HCT116 (cell line): Measurements from ENCODE around the gene DLL1. TPM values are rescaled to one million over a fixed set of nuclear protein-coding genes. Genes with fewer than 3 reads are reported as not detected.

ENCODE experiments used
- ATAC-seq: fragments of 200-7000 bp; cut with Tn5 transposase; 2 replicates; pipeline ENCODE4 v1.9.1; 2020; ENCODE audit warnings: mild to moderate bottlenecking, moderate library complexity
- BruUV-seq: library from RNA; stranded (reverse); fragments of 400-500 nt; replicated peaks from 2 replicates; lab custom pipeline; 2021; lab: Mats Ljungman, UMichigan
- CTCF ChIA-PET: fragments of 300-600 bp; sonication (Branson Sonifier 250); formaldehyde crosslinking; loops from one replicate; lab custom pipeline; 2021; ENCODE audit warnings: antibody characterized with exemption; lab: Charles Lee
- POLR2A ChIA-PET: fragments of 300-600, 350-600 bp; sonication (Branson Sonifier 250); formaldehyde crosslinking; loops from one replicate; lab custom pipeline; 2021; ENCODE audit warnings: antibody characterized with exemption; lab: Charles Lee
- RAD21 ChIA-PET, 2 experiments: fragments of 300-600 bp; sonication (Branson Sonifier 250); formaldehyde crosslinking; loops; one replicate each; lab custom pipeline; 2023; ENCODE audit warnings: low total read pairs in 2 of 2; ENCODE audit not compliant: uncharacterized antibody in 2 of 2, unreplicated experiment in 2 of 2, low non-redundant PET in 1 of 2; lab: Charles Lee
- DNase-seq: peaks from one replicate; pipeline ENCODE4 v3.0.0-alpha.2; 2010; ENCODE audit warnings: low read depth, low spot score
- H2AFZ ChIP-seq: fragments of 200-600 bp; shearing (Covaris generic), sonication (generic); 2 replicates; pipeline ENCODE4 v1.6.1; 2017; ENCODE audit warnings: low read depth, mixed run types, mixed read lengths, antibody characterized with exemption, low read length; ENCODE audit not compliant: poor library complexity, severe bottlenecking
- H3K27ac ChIP-seq: 2 replicates; pipeline ENCODE4 v1.5.1; 2012; ENCODE audit warnings: low read depth, low read length
- H3K27me3 ChIP-seq: fragments of 200-600 bp; sonication (generic); 2 replicates; pipeline ENCODE4 v1.6.1; 2016; ENCODE audit warnings: mixed run types, low read length, mixed read lengths; ENCODE audit not compliant: insufficient read depth
- H3K36me3 ChIP-seq, 2 experiments: fragments of 200-500 bp in 1 of 2; fragments of 200-600 bp in 1 of 2; sonication (Bioruptor generic) in 1 of 2; sonication (generic) in 1 of 2; 2 replicates each; pipeline versions ENCODE4 v1.5.1 to v1.6.1; 2014 to 2016; ENCODE audit warnings: low read length in 2 of 2, inconsistent platforms in 1 of 2, mixed read lengths in 1 of 2, mixed run types in 1 of 2; ENCODE audit not compliant: insufficient read depth in 2 of 2, control insufficient read depth in 1 of 2
- H3K4me1 ChIP-seq, 2 experiments: fragments of 200-600 bp in 1 of 2; sonication (generic) in 1 of 2; 2 replicates each; pipeline versions ENCODE4 v1.5.1 to v1.6.1; 2012 to 2017; ENCODE audit warnings: low read length in 2 of 2, inconsistent platforms in 1 of 2, mild to moderate bottlenecking in 1 of 2, mixed read lengths in 1 of 2, mixed run types in 1 of 2, moderate library complexity in 1 of 2; ENCODE audit not compliant: insufficient read depth in 2 of 2, control insufficient read depth in 1 of 2
- H3K4me2 ChIP-seq: fragments of 200-600 bp; sonication (generic); 2 replicates; pipeline ENCODE4 v1.6.1; 2017; ENCODE audit warnings: mixed run types, low read length, mixed read lengths
- H3K4me3 ChIP-seq, 2 experiments: fragments of 200-600 bp in 1 of 2; sonication (generic) in 1 of 2; replicated peaks in 1 of 2; 2 replicates each; pipeline ENCODE4 v1.5.1; 2011 to 2016; ENCODE audit warnings: low read length in 2 of 2, control low read depth in 1 of 2, low read depth in 1 of 2, mild to moderate bottlenecking in 1 of 2, mixed read lengths in 1 of 2, mixed run types in 1 of 2
- H3K79me2 ChIP-seq: fragments of 200-600 bp; sonication (generic); 2 replicates; pipeline ENCODE4 v1.6.1; 2017; ENCODE audit warnings: mild to moderate bottlenecking, mixed run types, low read length, moderate library complexity, mixed read lengths; ENCODE audit not compliant: insufficient read depth
- H3K9ac ChIP-seq: fragments of 200-600 bp; sonication (generic); 2 replicates; pipeline ENCODE4 v1.6.1; 2016; ENCODE audit warnings: low read length, mixed read lengths
- H3K9me2 ChIP-seq: fragments of 200-600 bp; sonication (generic), shearing (Covaris generic); 2 replicates; pipeline ENCODE4 v1.6.1; 2017; ENCODE audit warnings: mixed run types, mild to moderate bottlenecking, moderate library complexity; ENCODE audit not compliant: insufficient read depth
- H3K9me3 ChIP-seq, 2 experiments: fragments of 200-500 bp in 1 of 2; fragments of 200-600 bp in 1 of 2; sonication (Bioruptor generic) in 1 of 2; sonication (generic) in 1 of 2; 2 replicates each; pipeline ENCODE4 v1.6.1; 2014 to 2017; ENCODE audit warnings: low read length in 2 of 2, mixed read lengths in 2 of 2, inconsistent platforms in 1 of 2, low read depth in 1 of 2, mild to moderate bottlenecking in 1 of 2, mixed run types in 1 of 2, moderate library complexity in 1 of 2; ENCODE audit not compliant: control insufficient read depth in 1 of 2, insufficient read depth in 1 of 2
- H4K20me1 ChIP-seq: fragments of 200-600 bp; sonication (generic), shearing (Covaris generic); 2 replicates; pipeline ENCODE4 v1.6.1; 2017; ENCODE audit warnings: mixed run types, mild to moderate bottlenecking, moderate library complexity; ENCODE audit not compliant: insufficient read depth
- CBX3 ChIP-seq: IDR thresholded peaks from 2 replicates; pipeline ENCODE4 v1.6.1; 2012; ENCODE audit warnings: low read depth
- CEBPB ChIP-seq: IDR thresholded peaks from 2 replicates; pipeline ENCODE4 v1.6.1; 2012; ENCODE audit warnings: low read depth
- EGR1 ChIP-seq: IDR thresholded peaks from 2 replicates; pipeline ENCODE4 v1.6.1; 2012; ENCODE audit warnings: low read depth
- EZH2phosphoT487 ChIP-seq: fragments of 200-600 bp; IDR thresholded peaks from 2 replicates; pipeline ENCODE4 v1.6.1; 2018; ENCODE audit warnings: antibody characterized with exemption, borderline replicate concordance
- POLR2A ChIP-seq: IDR thresholded peaks from 2 replicates; pipeline ENCODE4 v1.7.0; 2011; ENCODE audit warnings: borderline replicate concordance; ENCODE audit not compliant: insufficient read depth, insufficient read length; ENCODE audit errors: extremely low read depth
- RAD21 ChIP-seq: IDR thresholded peaks from 2 replicates; pipeline ENCODE4 v1.6.1; 2012; ENCODE audit warnings: low read depth, mild to moderate bottlenecking
- SRF ChIP-seq: IDR thresholded peaks from 2 replicates; pipeline ENCODE4 v1.6.1; 2012; ENCODE audit warnings: low read depth
- YY1 ChIP-seq: IDR thresholded peaks from 2 replicates; pipeline ENCODE4 v1.6.1; 2011; ENCODE audit warnings: low read length, low read depth, moderate library complexity, mild to moderate bottlenecking; ENCODE audit not compliant: insufficient replicate concordance; ENCODE audit errors: extremely low read depth
- ZFX ChIP-seq: fragments of 450-650 bp; IDR thresholded peaks from 2 replicates; pipeline ENCODE4 v1.6.1; 2017
- intact Hi-C: fragments of 100-400 bp; cut with micrococcal nuclease; formaldehyde crosslinking; loops from 2 replicates; pipeline ENCODE4 v1.10.0; 2022
- total RNA-seq: library from RNA; stranded (reverse); gene quantifications from one replicate; pipeline ENCODE4 v1.2.1, GENCODE V29; 2021; ENCODE audit not compliant: unreplicated experiment
- TF ChIP-seq, protein P1 (sequence below): IDR thresholded peaks from 2 replicates; pipeline ENCODE4 v1.6.1; 2012
- TF ChIP-seq, protein P2 (sequence below): IDR thresholded peaks from 2 replicates; pipeline ENCODE4 v1.6.1; 2011; ENCODE audit warnings: mild to moderate bottlenecking, low read length, moderate library complexity; ENCODE audit not compliant: insufficient replicate concordance; ENCODE audit errors: extremely low read depth
- TF ChIP-seq, protein P3 (sequence below): IDR thresholded peaks from 2 replicates; pipeline ENCODE4 v1.6.1; 2012; ENCODE audit warnings: low read depth

The DLL1 gene
- total RNA-seq, 1 experiment from 2014 or later, result 5.3 TPM

DNA sequence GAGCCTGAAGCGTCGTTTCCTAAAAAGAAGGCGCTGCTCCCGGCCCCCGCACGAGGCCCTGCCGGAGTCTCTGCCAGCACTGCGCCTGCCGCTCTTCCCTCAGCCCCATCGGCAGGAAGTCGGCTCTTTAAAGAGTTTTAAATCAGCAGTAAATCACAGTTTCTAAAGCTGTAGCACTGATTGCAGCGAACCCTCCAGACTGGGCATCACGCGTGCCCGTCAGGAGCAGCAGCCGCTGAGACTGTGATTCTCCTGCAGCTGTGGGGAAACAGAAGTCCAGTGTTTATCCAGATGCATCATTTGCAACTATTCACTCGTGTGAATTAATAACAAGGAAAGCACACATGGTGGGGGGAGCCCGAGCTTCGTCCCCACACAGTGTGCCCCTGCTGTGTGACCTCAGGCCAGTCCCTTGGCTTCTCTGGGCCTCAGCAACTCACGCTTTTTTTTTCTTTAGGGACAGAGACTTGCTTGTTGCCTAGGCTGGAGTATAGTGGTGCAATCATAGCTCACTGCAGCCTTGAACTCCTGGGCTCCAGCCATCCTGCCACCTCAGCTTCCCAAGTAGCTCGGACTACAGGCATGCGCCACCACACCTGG, 28.3 kb downstream of the DLL1 start:
- TF ChIP-seq, protein P1, sequence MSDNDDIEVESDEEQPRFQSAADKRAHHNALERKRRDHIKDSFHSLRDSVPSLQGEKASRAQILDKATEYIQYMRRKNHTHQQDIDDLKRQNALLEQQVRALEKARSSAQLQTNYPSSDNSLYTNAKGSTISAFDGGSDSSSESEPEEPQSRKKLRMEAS, result no peak
- TF ChIP-seq RAD21 (no peak), SRF (no peak), EGR1 (no peak), EZH2phosphoT487 (no peak), POLR2A (no peak), CEBPB (no peak), ZFX (no peak), CBX3 (no peak), YY1 (no peak)
- TF ChIP-seq, protein P2, sequence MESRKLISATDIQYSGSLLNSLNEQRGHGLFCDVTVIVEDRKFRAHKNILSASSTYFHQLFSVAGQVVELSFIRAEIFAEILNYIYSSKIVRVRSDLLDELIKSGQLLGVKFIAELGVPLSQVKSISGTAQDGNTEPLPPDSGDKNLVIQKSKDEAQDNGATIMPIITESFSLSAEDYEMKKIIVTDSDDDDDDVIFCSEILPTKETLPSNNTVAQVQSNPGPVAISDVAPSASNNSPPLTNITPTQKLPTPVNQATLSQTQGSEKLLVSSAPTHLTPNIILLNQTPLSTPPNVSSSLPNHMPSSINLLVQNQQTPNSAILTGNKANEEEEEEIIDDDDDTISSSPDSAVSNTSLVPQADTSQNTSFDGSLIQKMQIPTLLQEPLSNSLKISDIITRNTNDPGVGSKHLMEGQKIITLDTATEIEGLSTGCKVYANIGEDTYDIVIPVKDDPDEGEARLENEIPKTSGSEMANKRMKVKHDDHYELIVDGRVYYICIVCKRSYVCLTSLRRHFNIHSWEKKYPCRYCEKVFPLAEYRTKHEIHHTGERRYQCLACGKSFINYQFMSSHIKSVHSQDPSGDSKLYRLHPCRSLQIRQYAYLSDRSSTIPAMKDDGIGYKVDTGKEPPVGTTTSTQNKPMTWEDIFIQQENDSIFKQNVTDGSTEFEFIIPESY, result no peak
- TF ChIP-seq, protein P3, sequence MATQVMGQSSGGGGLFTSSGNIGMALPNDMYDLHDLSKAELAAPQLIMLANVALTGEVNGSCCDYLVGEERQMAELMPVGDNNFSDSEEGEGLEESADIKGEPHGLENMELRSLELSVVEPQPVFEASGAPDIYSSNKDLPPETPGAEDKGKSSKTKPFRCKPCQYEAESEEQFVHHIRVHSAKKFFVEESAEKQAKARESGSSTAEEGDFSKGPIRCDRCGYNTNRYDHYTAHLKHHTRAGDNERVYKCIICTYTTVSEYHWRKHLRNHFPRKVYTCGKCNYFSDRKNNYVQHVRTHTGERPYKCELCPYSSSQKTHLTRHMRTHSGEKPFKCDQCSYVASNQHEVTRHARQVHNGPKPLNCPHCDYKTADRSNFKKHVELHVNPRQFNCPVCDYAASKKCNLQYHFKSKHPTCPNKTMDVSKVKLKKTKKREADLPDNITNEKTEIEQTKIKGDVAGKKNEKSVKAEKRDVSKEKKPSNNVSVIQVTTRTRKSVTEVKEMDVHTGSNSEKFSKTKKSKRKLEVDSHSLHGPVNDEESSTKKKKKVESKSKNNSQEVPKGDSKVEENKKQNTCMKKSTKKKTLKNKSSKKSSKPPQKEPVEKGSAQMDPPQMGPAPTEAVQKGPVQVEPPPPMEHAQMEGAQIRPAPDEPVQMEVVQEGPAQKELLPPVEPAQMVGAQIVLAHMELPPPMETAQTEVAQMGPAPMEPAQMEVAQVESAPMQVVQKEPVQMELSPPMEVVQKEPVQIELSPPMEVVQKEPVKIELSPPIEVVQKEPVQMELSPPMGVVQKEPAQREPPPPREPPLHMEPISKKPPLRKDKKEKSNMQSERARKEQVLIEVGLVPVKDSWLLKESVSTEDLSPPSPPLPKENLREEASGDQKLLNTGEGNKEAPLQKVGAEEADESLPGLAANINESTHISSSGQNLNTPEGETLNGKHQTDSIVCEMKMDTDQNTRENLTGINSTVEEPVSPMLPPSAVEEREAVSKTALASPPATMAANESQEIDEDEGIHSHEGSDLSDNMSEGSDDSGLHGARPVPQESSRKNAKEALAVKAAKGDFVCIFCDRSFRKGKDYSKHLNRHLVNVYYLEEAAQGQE, result no peak
- H3K4me2 ChIP-seq, result no peak overlapping the region
- H3K9ac ChIP-seq, result no peak overlapping the region
- no peaks in the 10 kb centered on the region for H4K20me1 ChIP-seq
- H3K36me3 ChIP-seq, result no peaks in the 10 kb centered on the region
- POLR2A ChIA-PET, result no interaction called here
- no peak overlapping the region for H2AFZ ChIP-seq
- no peaks in the 10 kb centered on the region for H3K79me2 ChIP-seq
- intact Hi-C loops, result loop anchor here (10.0 kb wide), 3 partner anchors 98 to 428 kb away; no protein-coding TSS in a partner anchor
- RAD21 ChIA-PET, result no interaction called here
- no peak overlapping the region for H3K27ac ChIP-seq
- no TSS peak for BruUV-seq
- no peak overlapping the region for H3K4me3 ChIP-seq
- no peak for DNase-seq
- CTCF ChIA-PET, result no interaction called here
- peaks cover 6 to 10% of the 10 kb centered on the region in 2 experiments; a peak in 3 of 4 replicates for H3K4me1 ChIP-seq
- H3K27me3 ChIP-seq, result no peaks in the 10 kb centered on the region
- ATAC-seq, result no peak
- H3K9me2 ChIP-seq, result no peaks in the 10 kb centered on the region
- no peaks in the 10 kb centered on the region for H3K9me3 ChIP-seq
